Activated naive CD4-positive, alpha-beta T cell treated with anti-CD3 and anti-CD28 coated beads, Interleukin-2, amount 10 ng/mL, durations not matched to agents 7 days and 5 days (primary cell): ENCODE data around the gene FGF2.

Experiments used
- CTCF ChIA-PET: fragments of 350-600 bp; sonication (Branson Sonifier 250); formaldehyde crosslinking; loops from one replicate; lab custom pipeline; 2021; ENCODE audit warnings: antibody characterized with exemption; lab: Charles Lee
- DNase-seq: peaks from one replicate; pipeline ENCODE4 v3.0.0-alpha.2; 2020
- H3K27ac Mint-ChIP-seq: one replicate; pipeline ENCODE4 v1.8.0; 2021; ENCODE audit warnings: mild to moderate bottlenecking, moderate library complexity, mixed read lengths
- H3K27me3 Mint-ChIP-seq: one replicate; pipeline ENCODE4 v1.8.0; 2021; ENCODE audit warnings: mild to moderate bottlenecking, mixed read lengths
- H3K36me3 Mint-ChIP-seq: one replicate; pipeline ENCODE4 v1.8.0; 2021; ENCODE audit warnings: mixed read lengths
- H3K4me1 Mint-ChIP-seq: one replicate; pipeline ENCODE4 v1.8.0; 2021; ENCODE audit warnings: mixed read lengths
- H3K4me3 Mint-ChIP-seq: one replicate; pipeline ENCODE4 v1.8.0; 2021; ENCODE audit warnings: mild to moderate bottlenecking, moderate library complexity, mixed read lengths
- H3K9me3 Mint-ChIP-seq: one replicate; pipeline ENCODE4 v1.8.0; 2021; ENCODE audit warnings: mixed read lengths

The FGF2 gene

GRCh38 chr4:122873146-122873545, 46.5 kb downstream of the FGF2 start:
- H3K36me3 Mint-ChIP-seq = no peaks in the 10 kb centered on the region
- H3K27ac Mint-ChIP-seq = no peak overlapping the region
- CTCF ChIA-PET = interaction anchor here (1.1 kb wide), 1 partner anchor 271 kb away, joined by 3 read pairs; no protein-coding TSS in a partner anchor
- H3K27me3 Mint-ChIP-seq = peaks cover 24% of the 10 kb centered on the region
- no peaks in the 10 kb centered on the region for H3K4me1 Mint-ChIP-seq
- no peak overlapping the region for H3K4me3 Mint-ChIP-seq
- DNase-seq = no peak
- H3K9me3 Mint-ChIP-seq = peaks cover 5% of the 10 kb centered on the region

DNA sequence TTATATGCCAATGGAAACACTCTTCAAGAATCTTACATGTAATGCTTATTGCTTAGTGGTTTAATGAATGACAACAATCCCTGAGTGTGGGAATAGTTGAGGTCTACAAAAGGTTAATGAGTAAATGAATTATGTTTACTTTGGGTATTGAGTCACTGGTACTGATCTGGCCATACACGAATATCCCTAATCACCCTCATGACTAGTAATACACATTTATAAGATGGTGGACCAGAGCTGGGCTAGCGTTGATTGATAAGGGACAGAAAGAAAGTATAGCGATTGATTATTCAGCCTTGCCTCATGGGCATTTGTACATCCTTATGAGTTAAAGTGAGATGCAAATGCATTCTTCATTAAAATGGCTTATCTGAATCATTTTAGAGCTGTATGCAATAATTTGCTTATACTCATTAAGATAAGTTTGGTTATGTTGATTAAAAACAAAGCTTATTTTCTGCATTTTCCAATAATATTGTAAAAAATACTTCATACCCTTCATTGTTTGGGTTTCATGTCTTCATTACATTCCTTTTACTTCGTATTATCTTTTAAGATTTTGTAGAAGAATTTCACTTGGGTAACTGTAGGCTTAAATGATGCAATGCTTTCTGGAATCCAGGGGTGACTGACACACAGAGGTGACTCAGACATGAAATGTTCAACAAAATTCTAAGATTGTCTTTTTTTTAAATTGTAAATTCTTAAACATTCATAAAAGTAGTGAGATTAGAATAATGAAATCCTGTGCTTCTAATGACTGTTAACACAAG, 47.4 kb downstream of the FGF2 start:
- DNase-seq = no peak
- H3K27ac Mint-ChIP-seq = no peak overlapping the region
- H3K27me3 Mint-ChIP-seq = peaks cover 24% of the 10 kb centered on the region
- CTCF ChIA-PET = interaction anchor here (1.1 kb wide), 1 partner anchor 272 kb away, joined by 3 read pairs; no protein-coding TSS in a partner anchor
- H3K36me3 Mint-ChIP-seq = no peaks in the 10 kb centered on the region
- H3K9me3 Mint-ChIP-seq = no peaks in the 10 kb centered on the region
- no peak overlapping the region for H3K4me3 Mint-ChIP-seq
- no peaks in the 10 kb centered on the region for H3K4me1 Mint-ChIP-seq

DNA sequence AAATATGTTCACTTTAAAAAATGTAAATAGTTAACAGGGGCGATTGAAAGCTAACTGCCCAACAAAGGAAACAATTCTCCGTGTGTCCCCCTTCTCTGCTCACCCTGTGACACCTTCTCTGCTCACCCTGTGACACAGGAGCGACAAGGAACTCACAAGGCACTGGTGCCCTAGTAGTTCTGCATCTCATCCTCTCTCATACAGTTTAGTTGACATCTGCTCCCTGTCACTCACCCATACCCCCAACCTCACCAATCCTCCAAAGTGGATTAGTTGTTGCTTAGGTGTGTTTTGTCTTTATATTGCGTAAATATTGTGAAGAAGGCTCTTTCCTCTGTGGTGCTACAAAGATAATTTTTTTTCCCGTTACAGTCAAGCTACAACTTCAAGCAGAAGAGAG, 49.3 kb downstream of the FGF2 start:
- H3K4me1 Mint-ChIP-seq = no peaks in the 10 kb centered on the region
- no peaks in the 10 kb centered on the region for H3K36me3 Mint-ChIP-seq
- DNase-seq = no peak
- H3K27me3 Mint-ChIP-seq = peaks cover 23% of the 10 kb centered on the region
- CTCF ChIA-PET = interaction anchor here (1.2 kb wide), 1 partner anchor 118 kb away, joined by 4 read pairs; no protein-coding TSS in a partner anchor
- H3K4me3 Mint-ChIP-seq = no peak overlapping the region
- peaks cover 5% of the 10 kb centered on the region for H3K9me3 Mint-ChIP-seq
- H3K27ac Mint-ChIP-seq = no peak overlapping the region

GRCh38 chr4:122876456-122876855, 49.8 kb downstream of the FGF2 start:
- H3K27ac Mint-ChIP-seq = no peak overlapping the region

DNA sequence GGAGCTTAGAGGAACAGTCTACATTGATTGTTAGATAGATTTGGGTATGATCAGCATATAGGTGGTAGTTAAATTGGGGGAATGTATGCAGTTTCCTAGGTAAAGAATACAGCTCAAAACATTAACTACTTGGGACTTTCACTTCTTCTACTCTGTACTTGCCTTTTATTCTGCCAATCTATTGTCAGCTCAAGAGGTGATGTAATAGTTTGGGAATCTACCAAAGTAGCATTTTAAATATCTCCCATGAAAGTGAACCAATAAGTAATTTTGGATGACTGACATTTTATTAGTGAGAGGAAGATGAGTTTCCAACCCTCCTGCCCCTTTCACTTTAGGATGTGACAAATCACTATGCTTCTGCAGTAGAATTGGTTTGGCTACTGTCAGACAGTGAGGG, 52.4 kb downstream of the FGF2 start:
- H3K9me3 Mint-ChIP-seq = peaks cover 11% of the 10 kb centered on the region
- CTCF ChIA-PET = no interaction called here
- peaks cover 7% of the 10 kb centered on the region for H3K36me3 Mint-ChIP-seq
- no peak overlapping the region for H3K27ac Mint-ChIP-seq
- DNase-seq = no peak
- peaks cover 7% of the 10 kb centered on the region for H3K27me3 Mint-ChIP-seq
- H3K4me3 Mint-ChIP-seq = no peak overlapping the region
- no peaks in the 10 kb centered on the region for H3K4me1 Mint-ChIP-seq

More at GRCh38 chr4:122876456-122876855, 49.8 kb downstream of the FGF2 start:
- no peaks in the 10 kb centered on the region for H3K4me1 Mint-ChIP-seq
- no peak overlapping the region for H3K4me3 Mint-ChIP-seq
- H3K36me3 Mint-ChIP-seq = peaks cover 4% of the 10 kb centered on the region
- CTCF ChIA-PET = interaction anchor here (0.6 to 1.2 kb wide), 2 partner anchors 119 to 1152 kb away, joined by 3 to 4 read pairs; no protein-coding TSS in a partner anchor
- H3K27me3 Mint-ChIP-seq = peaks cover 22% of the 10 kb centered on the region
- H3K9me3 Mint-ChIP-seq = peaks cover 9% of the 10 kb centered on the region
- no peak for DNase-seq

- Mint-ChIP-seq H3K27me3 (peaks cover 7% of the 10 kb centered on the region), H3K4me3 (no peak overlapping the region), H3K36me3 (peaks cover 7% of the 10 kb centered on the region)
Measured at GRCh38 chr4:122882857-122883735, 56.5 kb downstream of the FGF2 start.

GRCh38 chr4:122884499-122884898, 57.9 kb downstream of the FGF2 start:
- CTCF ChIA-PET = no interaction called here
- no peak overlapping the region for H3K27ac Mint-ChIP-seq

More at GRCh38 chr4:122882857-122883735, 56.5 kb downstream of the FGF2 start:
- Mint-ChIP-seq H3K27ac (no peak overlapping the region), H3K9me3 (peaks cover 11% of the 10 kb centered on the region), H3K4me1 (no peaks in the 10 kb centered on the region)
- DNase-seq = no peak
- CTCF ChIA-PET = no interaction called here

GRCh38 chr4:122889726-122890125, 63.1 kb downstream of the FGF2 start:
- H3K4me1 Mint-ChIP-seq = no peaks in the 10 kb centered on the region
- H3K27me3 Mint-ChIP-seq = no peaks in the 10 kb centered on the region
- H3K9me3 Mint-ChIP-seq = no peaks in the 10 kb centered on the region
- H3K4me3 Mint-ChIP-seq = no peak overlapping the region
- no peak overlapping the region for H3K27ac Mint-ChIP-seq
- peaks cover 9% of the 10 kb centered on the region for H3K36me3 Mint-ChIP-seq
- CTCF ChIA-PET = no interaction called here
- no peak for DNase-seq

More at GRCh38 chr4:122884499-122884898, 57.9 kb downstream of the FGF2 start:
- Mint-ChIP-seq H3K9me3 (peaks cover 10% of the 10 kb centered on the region), H3K27me3 (peaks cover 7% of the 10 kb centered on the region), H3K4me3 (no peak overlapping the region), H3K36me3 (peaks cover 7% of the 10 kb centered on the region), H3K4me1 (no peaks in the 10 kb centered on the region)
- no peak for DNase-seq

DNA sequence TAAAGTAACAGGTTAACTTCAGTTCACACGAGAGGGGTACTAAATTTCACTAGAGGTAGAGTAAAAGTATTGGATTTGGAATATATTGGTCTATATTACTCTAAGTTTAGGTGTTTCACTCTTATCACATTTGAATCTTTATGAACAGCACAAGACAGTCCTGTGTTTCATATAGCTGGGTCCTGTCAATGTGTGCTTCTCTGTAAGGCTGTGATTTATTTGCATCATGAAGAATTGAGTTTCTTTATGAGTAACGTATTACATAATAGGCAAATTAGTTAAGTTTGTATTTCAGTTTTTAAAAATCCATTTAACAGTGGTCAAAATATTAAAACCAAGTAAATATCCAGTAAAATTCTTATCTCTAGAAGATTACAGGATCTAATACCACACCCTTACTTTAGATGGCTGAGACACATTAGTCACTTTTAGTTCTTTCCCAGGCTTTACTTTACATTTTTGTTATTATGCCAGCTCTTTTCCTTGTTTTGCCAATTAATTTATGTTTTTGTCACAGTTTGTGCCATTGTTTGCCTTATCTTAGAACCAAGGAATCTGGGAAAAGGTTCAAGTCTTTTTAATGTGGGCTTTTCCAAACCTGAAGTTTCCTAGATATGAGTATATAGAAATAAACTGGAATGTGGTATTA, 63.6 kb downstream of the FGF2 start:
- Mint-ChIP-seq H3K36me3 (peaks cover 9% of the 10 kb centered on the region), H3K27me3 (no peaks in the 10 kb centered on the region), H3K9me3 (no peaks in the 10 kb centered on the region), H3K4me3 (no peak overlapping the region), H3K4me1 (no peaks in the 10 kb centered on the region), H3K27ac (no peak overlapping the region)
- CTCF ChIA-PET = no interaction called here
- DNase-seq = no peak

DNA sequence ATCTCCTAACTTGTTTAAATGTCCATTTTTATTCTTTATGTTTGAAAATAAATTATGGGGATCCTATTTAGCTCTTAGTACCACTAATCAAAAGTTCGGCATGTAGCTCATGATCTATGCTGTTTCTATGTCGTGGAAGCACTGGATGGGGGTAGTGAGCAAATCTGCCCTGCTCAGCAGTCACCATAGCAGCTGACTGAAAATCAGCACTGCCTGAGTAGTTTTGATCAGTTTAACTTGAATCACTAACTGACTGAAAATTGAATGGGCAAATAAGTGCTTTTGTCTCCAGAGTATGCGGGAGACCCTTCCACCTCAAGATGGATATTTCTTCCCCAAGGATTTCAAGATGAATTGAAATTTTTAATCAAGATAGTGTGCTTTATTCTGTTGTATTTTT, 68.2 kb downstream of the FGF2 start:
- Mint-ChIP-seq H3K27ac (no peak overlapping the region), H3K9me3 (no peaks in the 10 kb centered on the region), H3K36me3 (peaks cover 13% of the 10 kb centered on the region), H3K4me1 (no peaks in the 10 kb centered on the region), H3K4me3 (no peak overlapping the region), H3K27me3 (no peaks in the 10 kb centered on the region)
- no peak for DNase-seq
- CTCF ChIA-PET = no interaction called here

DNA sequence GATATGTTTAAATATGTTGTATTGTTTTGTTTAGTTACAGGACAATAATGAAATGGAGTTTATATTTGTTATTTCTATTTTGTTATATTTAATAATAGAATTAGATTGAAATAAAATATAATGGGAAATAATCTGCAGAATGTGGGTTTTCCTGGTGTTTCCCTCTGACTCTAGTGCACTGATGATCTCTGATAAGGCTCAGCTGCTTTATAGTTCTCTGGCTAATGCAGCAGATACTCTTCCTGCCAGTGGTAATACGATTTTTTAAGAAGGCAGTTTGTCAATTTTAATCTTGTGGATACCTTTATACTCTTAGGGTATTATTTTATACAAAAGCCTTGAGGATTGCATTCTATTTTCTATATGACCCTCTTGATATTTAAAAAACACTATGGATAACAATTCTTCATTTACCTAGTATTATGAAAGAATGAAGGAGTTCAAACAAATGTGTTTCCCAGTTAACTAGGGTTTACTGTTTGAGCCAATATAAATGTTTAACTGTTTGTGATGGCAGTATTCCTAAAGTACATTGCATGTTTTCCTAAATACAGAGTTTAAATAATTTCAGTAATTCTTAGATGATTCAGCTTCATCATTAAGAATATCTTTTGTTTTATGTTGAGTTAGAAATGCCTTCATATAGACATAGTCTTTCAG, 68.8 kb downstream of the FGF2 start:
- CTCF ChIA-PET = no interaction called here
- Mint-ChIP-seq H3K27me3 (no peaks in the 10 kb centered on the region), H3K9me3 (no peaks in the 10 kb centered on the region), H3K36me3 (peaks cover 16% of the 10 kb centered on the region), H3K4me1 (no peaks in the 10 kb centered on the region), H3K27ac (no peak overlapping the region), H3K4me3 (no peak overlapping the region)
- no peak for DNase-seq

GRCh38 chr4:122896270-122896669, 69.6 kb downstream of the FGF2 start:
- Mint-ChIP-seq H3K9me3 (no peaks in the 10 kb centered on the region), H3K4me1 (no peaks in the 10 kb centered on the region), H3K4me3 (no peak overlapping the region), H3K27me3 (no peaks in the 10 kb centered on the region), H3K36me3 (peaks cover 16% of the 10 kb centered on the region), H3K27ac (no peak overlapping the region)
- DNase-seq = no peak
- CTCF ChIA-PET = no interaction called here

- Mint-ChIP-seq H3K27me3 (no peaks in the 10 kb centered on the region), H3K4me3 (no peak overlapping the region), H3K36me3 (peaks cover 8% of the 10 kb centered on the region), H3K9me3 (no peaks in the 10 kb centered on the region), H3K4me1 (no peaks in the 10 kb centered on the region), H3K27ac (no peak overlapping the region)
- CTCF ChIA-PET = no interaction called here
- no peak for DNase-seq
Measured at GRCh38 chr4:122898370-122899150, 71.9 kb downstream of the FGF2 start.
